Measurements from ENCODE around the gene DDX1.

GRCh38 chr2:15656090-15656489 is 64.4 kb downstream of the DDX1 start:
- TF ChIP-seq POLR2A (IDR thresholded peaks at IDR 0.05; ENCODE audit: low read length) (no peak), GATA1 (IDR thresholded peaks at IDR 0.05; ENCODE audit: low read depth, low read length) (no peak)
